Uterus (tissue), 2 donors: ENCODE data around the gene LRGUK.
"Not testable (repeated sequence)": the region's sequence is repeated elsewhere in the genome, so short reads cannot be mapped to it uniquely, and the experiment has no call there.

Experiments used
- CTCF ChIP-seq, 4 experiments: fragments of 200-600 bp in 2 of 4; fragments of 450-650 bp in 2 of 4; sonication (generic) in 2 of 4; IDR thresholded peaks; one replicate each; pipeline ENCODE4 v1.5.1; 2016 to 2019; ENCODE audit warnings: antibody characterized with exemption in 4 of 4, mild to moderate bottlenecking in 2 of 4, moderate library complexity in 1 of 4
- POLR2A ChIP-seq, 2 donors: fragments of 450-650 bp; IDR thresholded peaks; one replicate each; pipeline ENCODE4 v1.6.1; 2016; ENCODE audit warnings: antibody characterized with exemption in 2 of 2, mild to moderate bottlenecking in 1 of 2, moderate library complexity in 1 of 2

- TF ChIP-seq CTCF, POLR2A (IDR thresholded peaks at IDR 0.05): not testable (repeated sequence)
Observed at GRCh38 chr7:134077560-134077959, 49.6 kb upstream of the LRGUK start.
